ENCODE measurements around the gene CD3E. TPM values are rescaled to one million over a fixed set of nuclear protein-coding genes. Genes with fewer than 3 reads are reported as not detected.
A peak's percentile ranks its signal among the peaks of the same experiment; 100 is the strongest.

CD3E gene
- total RNA-seq, 2 donors from 2014 or later = 338 to 500 TPM

DNA sequence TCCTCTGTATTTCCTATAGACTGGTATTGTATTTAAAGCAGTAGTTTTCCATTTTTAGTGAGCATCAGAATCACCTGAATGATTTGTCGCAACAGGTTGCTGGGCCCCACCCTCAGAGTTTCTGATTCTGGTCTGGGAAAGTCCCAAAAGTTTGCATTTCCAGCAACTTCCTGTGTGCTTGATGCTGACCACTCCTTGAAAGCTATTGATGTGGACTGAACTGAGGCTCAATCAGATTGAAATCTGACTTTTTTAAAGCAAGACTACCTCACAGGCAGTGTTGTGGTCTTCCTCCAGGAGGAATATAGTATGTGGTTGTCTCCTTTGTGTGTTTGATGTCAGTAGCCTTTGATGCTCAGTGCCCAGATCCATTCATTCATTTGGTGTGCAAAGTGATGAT is 23.2 kb upstream of the CD3E start:
- Mint-ChIP-seq H3K9me3 (no peaks in the 10 kb centered on the region), H3K4me1 (peaks cover 28% of the 10 kb centered on the region), H3K27me3 (no peaks in the 10 kb centered on the region), H3K36me3 (ENCODE audit: low read depth) (no peaks in the 10 kb centered on the region), H3K27ac (peak overlapping the region; percentile 55), H3K4me3 (peak overlapping the region; percentile 36)
- peak; percentile 57 for ATAC-seq (replicated peaks)

DNA sequence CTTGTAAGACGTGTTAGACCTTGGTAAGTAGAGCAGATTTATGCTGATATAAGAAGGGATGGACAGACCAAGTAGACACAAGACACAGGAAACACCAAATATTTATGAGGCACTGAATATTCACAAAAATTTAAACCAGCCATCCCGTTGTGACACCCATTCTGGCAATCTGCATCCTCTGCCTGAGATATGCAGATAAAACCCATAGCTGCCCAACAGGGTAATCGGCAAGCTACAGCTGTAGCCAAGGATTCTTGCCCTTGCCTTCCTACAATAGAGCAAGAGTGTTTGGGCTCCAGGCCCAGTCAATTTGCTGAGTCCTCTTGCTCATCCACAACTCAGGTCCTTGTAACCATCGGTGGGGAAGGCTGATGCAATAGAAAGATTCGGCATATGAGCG is 21.9 kb upstream of the CD3E start:
- Mint-ChIP-seq H3K4me3 (no peak overlapping the region), H3K36me3 (ENCODE audit: low read depth) (no peaks in the 10 kb centered on the region), H3K27me3 (no peaks in the 10 kb centered on the region), H3K9me3 (no peaks in the 10 kb centered on the region), H3K4me1 (peaks cover 19% of the 10 kb centered on the region), H3K27ac (no peak overlapping the region)
- ATAC-seq (replicated peaks) = no peak

DNA sequence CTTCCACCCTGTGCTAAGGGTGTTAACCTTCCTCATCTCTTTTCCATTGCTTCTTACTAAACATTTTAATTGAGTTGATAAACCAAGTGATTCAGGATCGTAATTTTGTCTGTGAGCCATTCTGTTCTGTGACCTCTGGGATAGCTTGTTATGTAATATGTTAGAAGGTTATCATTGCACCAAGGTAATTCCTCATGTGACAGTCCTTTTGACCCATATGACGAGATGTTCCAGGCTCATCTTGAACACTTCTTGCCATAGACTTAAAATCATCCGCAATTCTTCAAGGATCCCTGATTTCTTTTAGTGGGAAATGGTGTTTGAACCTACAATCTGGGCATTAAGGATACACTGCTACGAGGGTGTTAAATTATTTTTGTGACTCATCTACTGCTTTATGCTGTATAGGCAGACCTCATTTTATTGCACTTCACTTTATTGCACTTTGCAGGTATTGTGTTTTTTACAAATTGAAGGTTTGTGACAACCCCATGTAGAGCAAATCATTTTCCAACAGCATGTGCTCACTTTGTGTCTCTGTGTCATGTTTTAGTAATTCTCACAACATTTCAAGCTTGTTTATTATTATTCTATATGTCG is 21.4 kb upstream of the CD3E start:
- no peak for ATAC-seq (replicated peaks)
- H3K36me3 Mint-ChIP-seq (ENCODE audit: low read depth) = no peaks in the 10 kb centered on the region
- H3K27ac Mint-ChIP-seq = peak overlapping the region; percentile 55
- H3K9me3 Mint-ChIP-seq = no peaks in the 10 kb centered on the region
- H3K4me1 Mint-ChIP-seq = peaks cover 19% of the 10 kb centered on the region
- H3K27me3 Mint-ChIP-seq = no peaks in the 10 kb centered on the region
- peak overlapping the region; percentile 66 for H3K4me3 Mint-ChIP-seq

DNA sequence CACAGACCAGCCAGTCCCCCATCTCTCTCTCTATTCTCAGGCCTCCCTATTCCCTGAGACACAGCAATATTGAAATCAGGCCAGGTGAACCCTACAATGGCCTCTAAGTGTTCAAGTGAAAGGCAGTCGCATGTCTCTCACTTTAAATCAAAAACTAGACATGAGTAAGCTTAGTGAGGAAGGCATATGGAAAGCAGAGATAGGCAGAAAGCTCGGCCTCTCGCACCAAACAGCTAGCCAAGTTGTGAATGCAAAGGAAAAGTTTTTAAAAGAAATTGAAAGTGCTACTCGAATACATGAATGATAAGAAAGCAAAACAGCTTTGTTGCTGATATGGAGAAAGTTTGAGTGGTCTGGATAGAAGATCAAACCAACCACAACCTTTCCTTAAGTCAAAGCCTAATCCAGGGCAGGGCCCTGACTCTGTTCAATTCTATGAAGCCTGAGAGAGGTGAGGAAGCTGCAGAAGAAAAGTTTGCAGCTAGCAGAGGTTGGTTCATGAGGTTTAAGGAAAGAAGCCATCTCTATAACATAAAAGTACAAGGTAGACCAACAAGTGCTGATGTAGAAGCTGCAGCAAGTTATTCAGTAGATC is 20.7 kb upstream of the CD3E start:
- Mint-ChIP-seq H3K36me3 (ENCODE audit: low read depth) (no peaks in the 10 kb centered on the region), H3K4me1 (peaks cover 19% of the 10 kb centered on the region), H3K27me3 (no peaks in the 10 kb centered on the region), H3K9me3 (no peaks in the 10 kb centered on the region), H3K4me3 (peak overlapping the region; percentile 66), H3K27ac (peak overlapping the region; percentile 55)
- ATAC-seq (replicated peaks) = peak; percentile 79

DNA sequence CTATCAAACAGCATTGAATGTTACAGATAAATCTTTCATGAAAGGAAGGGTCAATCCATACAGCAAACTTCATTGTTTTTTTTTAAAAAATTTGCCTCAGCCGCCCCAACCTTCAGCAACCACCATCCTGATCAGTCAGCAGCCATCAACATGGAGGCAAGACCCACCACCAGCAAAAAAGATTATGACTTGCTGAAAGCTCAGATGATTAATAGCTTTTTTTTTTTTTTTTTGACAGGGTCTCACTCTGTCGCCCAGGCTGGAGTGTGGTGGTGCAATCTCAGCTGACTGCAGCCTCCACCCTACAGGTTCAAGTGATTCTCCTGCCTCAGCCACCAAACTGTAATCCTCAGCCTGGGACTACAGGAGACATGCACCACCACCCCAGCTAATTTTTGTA is 18.0 kb upstream of the CD3E start:
- Mint-ChIP-seq H3K9me3 (no peaks in the 10 kb centered on the region), H3K27ac (no peak overlapping the region), H3K4me3 (no peak overlapping the region), H3K27me3 (no peaks in the 10 kb centered on the region), H3K36me3 (ENCODE audit: low read depth) (no peaks in the 10 kb centered on the region), H3K4me1 (peaks cover 18% of the 10 kb centered on the region)
- no peak for ATAC-seq (replicated peaks)

DNA sequence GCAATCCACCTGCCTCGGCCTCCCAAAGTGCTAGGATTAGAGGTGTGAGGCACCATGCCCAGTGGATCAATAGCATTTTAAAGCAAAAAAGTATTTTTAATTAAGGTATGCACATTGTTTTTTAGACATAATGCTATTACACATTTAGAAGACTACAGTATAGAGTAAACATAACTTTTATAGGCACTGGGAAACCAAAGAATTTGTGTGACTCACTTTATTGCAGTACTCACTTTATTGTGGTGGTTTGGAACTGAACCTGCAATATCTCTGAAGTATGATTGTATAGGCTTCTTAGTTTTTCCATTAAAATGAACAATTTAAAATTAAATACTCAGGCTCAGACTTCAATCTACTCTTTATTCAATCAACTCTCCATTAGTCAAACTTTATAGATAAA is 17.5 kb upstream of the CD3E start:
- H3K27me3 Mint-ChIP-seq = no peaks in the 10 kb centered on the region
- no peaks in the 10 kb centered on the region for H3K9me3 Mint-ChIP-seq
- H3K4me1 Mint-ChIP-seq = peaks cover 16% of the 10 kb centered on the region
- no peak overlapping the region for H3K4me3 Mint-ChIP-seq
- ATAC-seq (replicated peaks) = no peak
- H3K27ac Mint-ChIP-seq = no peak overlapping the region
- no peaks in the 10 kb centered on the region for H3K36me3 Mint-ChIP-seq (ENCODE audit: low read depth)

DNA sequence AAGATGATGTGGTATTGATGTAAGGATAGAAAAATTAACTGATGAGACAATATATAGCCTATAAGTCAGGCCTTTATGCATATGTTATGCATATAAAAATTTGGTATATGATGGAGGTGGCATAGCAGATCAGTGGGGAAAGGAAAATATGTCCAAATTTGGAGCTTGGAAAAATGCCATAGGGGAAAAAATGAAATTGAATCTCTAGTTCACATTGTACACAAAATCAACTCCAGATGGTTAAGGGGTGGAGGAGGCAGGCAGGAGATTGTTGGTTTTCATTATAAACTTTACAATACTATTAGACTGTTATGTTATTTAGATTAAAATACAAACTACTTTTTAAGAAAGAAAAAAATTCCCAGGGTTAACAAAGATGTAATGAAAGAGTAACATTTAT is 15.1 kb upstream of the CD3E start:
- Mint-ChIP-seq H3K27me3 (no peaks in the 10 kb centered on the region), H3K9me3 (no peaks in the 10 kb centered on the region), H3K4me1 (peaks cover 6% of the 10 kb centered on the region), H3K27ac (no peak overlapping the region), H3K4me3 (no peak overlapping the region), H3K36me3 (ENCODE audit: low read depth) (no peaks in the 10 kb centered on the region)
- ATAC-seq (replicated peaks) = no peak

DNA sequence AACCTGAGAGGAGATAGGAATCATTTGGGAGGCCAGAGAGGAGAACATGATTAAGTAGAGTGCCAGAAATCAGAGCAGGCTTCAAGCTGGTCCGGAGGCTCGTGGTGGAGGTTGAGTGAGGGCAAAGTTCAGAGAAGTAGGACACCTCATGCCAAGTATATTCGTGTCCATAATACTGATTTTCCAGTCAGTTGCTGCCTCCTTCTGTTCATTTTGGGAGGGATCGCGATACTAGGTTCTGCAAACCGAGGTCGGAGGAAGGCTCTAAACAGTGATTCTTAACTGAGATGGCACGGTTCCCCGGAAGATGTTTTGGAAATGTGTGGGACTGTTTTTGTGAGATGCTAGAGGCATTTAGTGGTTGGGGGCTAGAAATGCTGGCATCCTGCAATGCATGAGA is 13.6 kb upstream of the CD3E start:
- peak; percentile 88 for ATAC-seq (replicated peaks)
- no peaks in the 10 kb centered on the region for H3K27me3 Mint-ChIP-seq
- H3K4me3 Mint-ChIP-seq = peak overlapping the region; percentile 50
- peaks cover 11% of the 10 kb centered on the region for H3K4me1 Mint-ChIP-seq
- H3K9me3 Mint-ChIP-seq = no peaks in the 10 kb centered on the region
- H3K36me3 Mint-ChIP-seq (ENCODE audit: low read depth) = no peaks in the 10 kb centered on the region
- H3K27ac Mint-ChIP-seq = peak overlapping the region; percentile 53

DNA sequence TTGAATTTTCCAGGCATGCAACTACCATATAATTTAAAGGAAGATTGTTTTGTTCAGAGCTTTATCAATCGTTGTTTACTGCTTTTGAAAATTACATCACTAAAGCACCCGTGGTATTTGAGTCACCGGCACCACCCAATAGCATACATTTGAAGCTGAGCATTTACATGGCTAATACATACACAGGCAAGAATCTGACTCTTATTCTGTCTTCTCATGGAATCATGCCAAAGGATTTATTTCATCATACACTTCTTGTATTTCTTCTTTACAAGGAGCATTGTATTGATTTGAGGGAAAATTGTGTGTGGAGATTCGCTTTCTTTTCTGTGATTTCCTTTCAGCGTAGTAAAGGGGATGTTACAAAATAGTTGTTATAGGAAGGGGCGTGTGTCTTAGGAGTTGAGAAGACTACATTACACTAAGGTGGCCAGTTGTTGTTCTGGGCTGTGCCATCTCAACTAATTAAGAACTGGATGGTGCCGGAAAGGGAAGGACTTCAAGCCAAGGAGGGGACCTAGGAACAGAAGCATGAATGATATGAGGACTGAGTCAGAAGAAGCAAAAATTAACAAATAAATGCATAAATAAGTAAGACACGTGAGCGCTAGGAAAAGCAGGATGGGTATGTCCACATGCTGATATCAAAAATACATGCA is 12.9 kb upstream of the CD3E start:
- Mint-ChIP-seq H3K27me3 (no peaks in the 10 kb centered on the region), H3K27ac (no peak overlapping the region), H3K4me1 (peaks cover 16% of the 10 kb centered on the region), H3K36me3 (ENCODE audit: low read depth) (no peaks in the 10 kb centered on the region), H3K4me3 (peak overlapping the region; percentile 50), H3K9me3 (no peaks in the 10 kb centered on the region)
- no peak for ATAC-seq (replicated peaks)

DNA sequence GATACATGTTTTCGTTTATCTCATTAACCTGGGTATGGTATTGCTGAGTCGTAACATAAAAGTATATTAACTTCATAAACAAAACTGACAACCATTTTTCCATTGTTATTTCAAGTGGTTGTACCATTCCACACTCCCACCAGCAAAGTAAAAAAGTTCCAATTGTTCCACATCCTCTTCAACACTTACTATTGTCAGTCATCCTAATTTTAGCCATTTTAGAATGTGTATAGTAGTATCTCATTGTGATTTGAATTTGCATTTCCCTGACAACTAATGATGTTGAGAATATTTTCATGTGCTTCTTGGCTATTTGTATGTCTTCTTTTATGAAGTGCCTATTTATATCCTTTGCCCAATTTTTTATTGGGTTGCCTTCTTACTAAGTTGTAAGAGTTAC is 10.5 kb upstream of the CD3E start:
- Mint-ChIP-seq H3K4me1 (peaks cover 16% of the 10 kb centered on the region), H3K9me3 (no peaks in the 10 kb centered on the region), H3K36me3 (ENCODE audit: low read depth) (no peaks in the 10 kb centered on the region), H3K4me3 (no peak overlapping the region), H3K27ac (no peak overlapping the region), H3K27me3 (no peaks in the 10 kb centered on the region)
- ATAC-seq (replicated peaks) = no peak

DNA sequence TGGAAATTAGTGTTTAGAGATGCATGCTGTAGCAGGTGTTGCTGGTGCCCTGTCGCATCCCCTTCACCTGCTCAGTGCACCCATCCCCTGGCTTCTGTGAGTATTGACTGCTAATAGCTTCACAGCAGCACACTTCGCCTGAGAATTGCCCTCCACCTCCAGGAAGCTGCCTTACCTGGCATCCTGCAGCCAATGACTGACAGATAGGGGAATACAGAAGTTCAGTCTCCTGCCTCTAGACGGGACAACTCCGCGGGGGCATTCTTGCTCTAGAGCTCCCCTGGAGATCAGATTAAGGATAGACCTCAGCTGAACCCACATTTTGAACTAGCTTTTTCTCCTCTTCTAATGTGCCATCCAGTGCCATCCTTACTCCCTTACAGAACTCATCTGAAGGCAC is 9.3 kb upstream of the CD3E start:
- no peak overlapping the region for H3K4me3 Mint-ChIP-seq
- peak overlapping the region; percentile 70 for H3K27ac Mint-ChIP-seq
- H3K9me3 Mint-ChIP-seq = no peaks in the 10 kb centered on the region
- H3K4me1 Mint-ChIP-seq = peaks cover 16% of the 10 kb centered on the region
- H3K27me3 Mint-ChIP-seq = no peaks in the 10 kb centered on the region
- H3K36me3 Mint-ChIP-seq (ENCODE audit: low read depth) = no peaks in the 10 kb centered on the region
- ATAC-seq (replicated peaks) = no peak

DNA sequence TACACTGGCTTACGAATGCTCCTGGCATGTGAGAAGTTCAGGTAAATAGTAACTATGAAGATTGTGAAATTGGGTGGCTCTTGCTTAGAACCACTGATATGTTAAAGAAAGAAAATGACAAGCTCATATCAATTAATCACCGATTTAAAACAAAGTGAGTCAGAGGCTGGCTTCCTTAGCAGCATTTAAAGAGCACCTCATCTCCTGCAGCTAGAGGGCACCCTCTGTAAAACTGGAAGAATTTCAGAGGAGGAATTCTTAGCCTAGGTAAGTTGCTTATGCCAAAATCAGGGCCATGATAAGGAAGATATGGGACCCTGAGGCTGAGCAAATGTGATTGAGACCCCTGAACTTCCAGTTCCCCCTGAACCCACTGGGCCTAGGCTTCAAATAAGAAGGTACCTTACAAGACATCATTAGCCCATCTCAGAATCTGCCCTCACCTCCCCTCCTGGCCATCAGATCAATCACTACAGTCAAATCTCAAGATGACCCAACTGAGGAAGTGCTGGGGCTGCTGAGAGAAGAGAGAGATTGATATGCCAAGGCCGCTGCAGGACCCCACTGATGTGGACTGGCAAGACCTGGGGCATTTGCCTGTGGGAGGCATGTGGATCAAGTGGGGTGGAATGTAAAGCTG is 8.6 kb upstream of the CD3E start:
- peaks cover 13% of the 10 kb centered on the region for H3K4me1 Mint-ChIP-seq
- H3K9me3 Mint-ChIP-seq = no peaks in the 10 kb centered on the region
- no peaks in the 10 kb centered on the region for H3K27me3 Mint-ChIP-seq
- peak; percentile 84 for ATAC-seq (replicated peaks)
- H3K36me3 Mint-ChIP-seq (ENCODE audit: low read depth) = no peaks in the 10 kb centered on the region
- H3K4me3 Mint-ChIP-seq = peak overlapping the region; percentile 26
- peak overlapping the region; percentile 70 for H3K27ac Mint-ChIP-seq

DNA sequence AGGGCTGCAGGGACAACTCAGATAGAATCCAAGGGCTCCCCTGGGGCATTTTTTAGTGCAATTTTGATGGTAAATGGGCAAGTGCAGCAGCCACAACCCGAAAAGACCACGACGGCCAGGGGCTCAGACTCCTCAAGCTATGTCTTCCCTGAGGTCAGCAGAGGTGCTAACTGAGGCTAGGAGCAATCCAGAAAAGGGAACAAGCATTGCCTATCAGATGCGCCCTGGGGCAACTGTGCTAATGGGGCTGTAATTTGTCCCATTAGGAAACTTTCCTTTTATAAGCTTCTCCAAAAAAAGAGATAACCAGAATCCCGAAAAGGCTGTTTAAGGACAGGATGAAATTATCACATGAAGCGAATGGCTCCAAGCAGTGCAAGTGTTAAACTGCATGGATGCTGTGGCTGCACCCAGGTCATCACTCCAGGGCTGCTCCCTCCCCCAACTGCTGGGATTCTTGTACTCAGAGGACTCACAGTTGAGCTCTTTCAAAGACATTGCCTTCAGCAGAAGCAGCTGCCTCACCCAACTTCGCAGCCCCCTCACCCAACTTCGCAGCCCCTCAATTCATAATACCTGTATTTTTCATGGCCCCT is 2.8 kb upstream of the CD3E start:
- Mint-ChIP-seq H3K9me3 (peaks cover 3% of the 10 kb centered on the region), H3K27me3 (no peaks in the 10 kb centered on the region), H3K36me3 (ENCODE audit: low read depth) (peaks cover 23% of the 10 kb centered on the region), H3K4me3 (no peak overlapping the region), H3K27ac (no peak overlapping the region), H3K4me1 (peaks cover 17% of the 10 kb centered on the region)
- ATAC-seq (replicated peaks) = no peak

DNA sequence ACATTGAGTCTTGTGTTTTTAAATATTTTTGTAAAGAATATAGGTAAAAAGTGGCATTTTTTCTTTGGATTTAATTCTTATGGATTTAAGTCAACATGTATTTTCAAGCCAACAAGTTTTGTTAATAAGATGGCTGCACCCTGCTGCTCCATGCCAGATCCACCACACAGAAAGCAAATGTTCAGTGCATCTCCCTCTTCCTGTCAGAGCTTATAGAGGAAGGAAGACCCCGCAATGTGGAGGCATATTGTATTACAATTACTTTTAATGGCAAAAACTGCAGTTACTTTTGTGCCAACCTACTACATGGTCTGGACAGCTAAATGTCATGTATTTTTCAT is 333 bp upstream of the CD3E start:
- peaks cover 48% of the 10 kb centered on the region for H3K36me3 Mint-ChIP-seq (ENCODE audit: low read depth)
- H3K27ac Mint-ChIP-seq = peak overlapping the region; percentile 100
- peak overlapping the region; percentile 100 for H3K4me3 Mint-ChIP-seq
- peaks cover 3% of the 10 kb centered on the region for H3K9me3 Mint-ChIP-seq
- H3K4me1 Mint-ChIP-seq = peaks cover 35% of the 10 kb centered on the region
- ATAC-seq (replicated peaks) = peak; percentile 13
- no peaks in the 10 kb centered on the region for H3K27me3 Mint-ChIP-seq

DNA sequence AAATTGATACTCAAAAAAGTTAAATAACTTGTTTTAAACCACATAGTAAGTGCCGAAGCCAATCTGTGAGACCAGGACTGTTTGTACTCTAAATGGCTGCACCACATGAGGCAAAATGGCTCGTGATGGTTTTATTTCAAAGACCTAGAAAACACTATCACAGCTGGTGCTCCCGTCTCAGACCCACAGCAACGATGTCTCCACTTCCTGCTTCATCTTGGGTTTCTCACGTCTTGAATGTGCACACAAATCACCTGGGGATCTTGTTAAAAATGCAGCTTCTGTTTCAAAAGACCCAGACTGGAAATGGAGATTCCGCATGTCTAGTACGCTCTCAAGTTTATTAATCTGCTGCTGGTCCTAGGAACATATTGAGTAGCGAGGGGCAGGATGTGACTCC is 1.2 kb downstream of the CD3E start:
- peak; percentile 12 for ATAC-seq (replicated peaks)

More for the DNA sequence above, 1.2 kb downstream of the CD3E start:
- Mint-ChIP-seq H3K4me3 (peak overlapping the region; percentile 100), H3K4me1 (peaks cover 41% of the 10 kb centered on the region), H3K27ac (peak overlapping the region; percentile 100), H3K9me3 (peaks cover 3% of the 10 kb centered on the region), H3K36me3 (ENCODE audit: low read depth) (peaks cover 64% of the 10 kb centered on the region), H3K27me3 (no peaks in the 10 kb centered on the region)
